BLaER1 treated with 17β-estradiol and CSF1 and Interleukin-3, amounts not matched to agents 10 nM and 100 nM (cell line): ENCODE data around the gene MTCP1.

Experiments
- H3K27ac ChIP-seq, 11 experiments: shearing (Covaris generic); formaldehyde crosslinking; 2 replicates each; pipeline ENCODE4 v1.8.1; 2022
- H3K27me3 ChIP-seq, 11 experiments: shearing (Covaris generic); formaldehyde crosslinking; 2 replicates each; pipeline ENCODE4 v1.8.1; 2022
- H3K36me3 ChIP-seq, 11 experiments: shearing (Covaris generic); formaldehyde crosslinking; 2 replicates each; pipeline ENCODE4 v1.8.1; 2022
- H3K4me1 ChIP-seq, 10 experiments: shearing (Covaris generic); formaldehyde crosslinking; 2 replicates each; pipeline ENCODE4 v1.8.1; 2022
- H3K4me2 ChIP-seq, 11 experiments: shearing (Covaris generic); formaldehyde crosslinking; 2 replicates each; pipeline ENCODE4 v1.8.1; 2022
- H3K4me3 ChIP-seq, 10 experiments: shearing (Covaris generic); formaldehyde crosslinking; 2 replicates each; pipeline ENCODE4 v1.8.1; 2022
- H3K9ac ChIP-seq, 11 experiments: shearing (Covaris generic); formaldehyde crosslinking; 2 replicates each; pipeline ENCODE4 v1.8.1; 2022
- H3K9me3 ChIP-seq, 11 experiments: shearing (Covaris generic); formaldehyde crosslinking; replicated peaks in 1 of 11; 2 replicates each; pipeline ENCODE4 v1.8.1; 2022
- H4K20me1 ChIP-seq, 11 experiments: shearing (Covaris generic); formaldehyde crosslinking; 2 replicates each; pipeline ENCODE4 v1.8.1; 2022
- Cebpa-rat ChIP-seq, 11 experiments: shearing (Covaris generic); IDR thresholded peaks; 2 replicates each; pipeline ENCODE4 v1.8.1; 2022

The MTCP1 gene

GRCh38 chrX:155086202-155086840 lies 15.4 kb upstream of the MTCP1 start:
- Histone ChIP-seq H3K27me3 (peaks cover 30 to 100% (median 93%) of the 10 kb centered on the region in 11 experiments; a peak in 21 of 22 replicates), H3K4me3 (no peak overlapping the region), H3K9ac (no peak overlapping the region), H3K36me3 (peaks cover 11 to 63% (median 34%) of the 10 kb centered on the region in 11 experiments; a peak in 21 of 22 replicates), H4K20me1 (peaks cover 0 to 4% (median 0%) of the 10 kb centered on the region in 11 experiments; a peak in 3 of 22 replicates), H3K4me1 (peaks cover 0 to 9% (median 0%) of the 10 kb centered on the region in 10 experiments; a peak in 1 of 20 replicates), H3K9me3 (no peaks in the 10 kb centered on the region), H3K4me2 (no peak overlapping the region), H3K27ac (no peak overlapping the region)
- TF ChIP-seq Cebpa-rat (IDR thresholded peaks at IDR 0.05) = no peak

GRCh38 chrX:155071694-155072280 lies 851 bp upstream of the MTCP1 start:
- Histone ChIP-seq H3K27me3 (peaks cover 44 to 92% (median 81%) of the 10 kb centered on the region in 11 experiments), H3K4me2 (peak overlapping the region; percentile 60 to 82 (median 74)), H3K4me1 (peaks cover 25 to 40% (median 28%) of the 10 kb centered on the region in 10 experiments), H3K9ac (peak overlapping the region; percentile 82 to 90 (median 85)), H3K36me3 (peaks cover 13 to 31% (median 17%) of the 10 kb centered on the region in 11 experiments; a peak in 18 of 22 replicates), H3K9me3 (peaks cover 0 to 3% (median 0%) of the 10 kb centered on the region in 11 experiments; a peak in 1 of 22 replicates), H4K20me1 (peaks cover 0 to 26% (median 4%) of the 10 kb centered on the region in 11 experiments; a peak in 8 of 22 replicates), H3K27ac (peak overlapping the region; percentile 73 to 87 (median 84)), H3K4me3 (peak overlapping the region; percentile 61 to 75 (median 72))
- no peak for TF ChIP-seq Cebpa-rat (IDR thresholded peaks at IDR 0.05)

GRCh38 chrX:155070663-155070974 lies 317 bp downstream of the MTCP1 start:
- Histone ChIP-seq H3K4me1 (peaks cover 25 to 40% (median 28%) of the 10 kb centered on the region in 10 experiments), H3K4me2 (peak overlapping the region; percentile 42 to 81 (median 70)), H4K20me1 (peaks cover 0 to 34% (median 6%) of the 10 kb centered on the region in 11 experiments; a peak in 9 of 22 replicates), H3K4me3 (peak overlapping the region; percentile 58 to 75 (median 72)), H3K27me3 (peaks cover 45 to 92% (median 81%) of the 10 kb centered on the region in 11 experiments), H3K9me3 (peaks cover 0 to 3% (median 0%) of the 10 kb centered on the region in 11 experiments; a peak in 1 of 22 replicates), H3K27ac (peak overlapping the region; percentile 71 to 91 (median 87)), H3K9ac (peak overlapping the region; percentile 79 to 91 (median 87)), H3K36me3 (peaks cover 1 to 20% (median 7%) of the 10 kb centered on the region in 11 experiments; a peak in 17 of 22 replicates)
- no peak for TF ChIP-seq Cebpa-rat (IDR thresholded peaks at IDR 0.05)

- Histone ChIP-seq H3K9me3 (peaks cover 0 to 3% (median 0%) of the 10 kb centered on the region in 11 experiments; a peak in 1 of 22 replicates), H3K4me2 (peak overlapping the region; percentile 42 to 81 (median 70)), H3K27ac (peak overlapping the region; percentile 71 to 91 (median 87); a peak in 20 of 22 replicates), H3K9ac (peak overlapping the region; percentile 79 to 91 (median 87)), H3K27me3 (peaks cover 45 to 92% (median 81%) of the 10 kb centered on the region in 11 experiments), H3K4me3 (peak overlapping the region; percentile 58 to 75 (median 72)), H4K20me1 (peaks cover 0 to 29% (median 6%) of the 10 kb centered on the region in 11 experiments; a peak in 10 of 22 replicates), H3K36me3 (peaks cover 0 to 15% (median 1%) of the 10 kb centered on the region in 11 experiments; a peak in 11 of 22 replicates), H3K4me1 (peaks cover 25 to 40% (median 28%) of the 10 kb centered on the region in 10 experiments)
- no peak for TF ChIP-seq Cebpa-rat (IDR thresholded peaks at IDR 0.05)
These were observed 898 bp downstream of the MTCP1 start for GRCh38 chrX:155070038-155070437.

GRCh38 chrX:155069414-155069813 lies 1.5 kb downstream of the MTCP1 start:
- no peak for TF ChIP-seq Cebpa-rat (IDR thresholded peaks at IDR 0.05)
- H3K4me1 ChIP-seq = peaks cover 25 to 40% (median 28%) of the 10 kb centered on the region in 10 experiments
- peak overlapping the region in 10 of 11 experiments; percentile 79 to 91 (median 88); a peak in 15 of 22 replicates for H3K9ac ChIP-seq
- peak overlapping the region in 9 of 10 experiments; percentile 59 to 75 (median 72); a peak in 16 of 20 replicates for H3K4me3 ChIP-seq
- peaks cover 48 to 92% (median 84%) of the 10 kb centered on the region in 11 experiments for H3K27me3 ChIP-seq
- peaks cover 0 to 3% (median 0%) of the 10 kb centered on the region in 11 experiments; a peak in 1 of 22 replicates for H3K9me3 ChIP-seq
- H3K4me2 ChIP-seq = peak overlapping the region; percentile 42 to 81 (median 70); a peak in 21 of 22 replicates
- H3K36me3 ChIP-seq = peaks cover 0 to 12% (median 0%) of the 10 kb centered on the region in 11 experiments; a peak in 8 of 22 replicates
- peaks cover 0 to 33% (median 6%) of the 10 kb centered on the region in 11 experiments; a peak in 10 of 22 replicates for H4K20me1 ChIP-seq
- H3K27ac ChIP-seq = no peak overlapping the region

- peaks cover 16 to 28% (median 20%) of the 10 kb centered on the region in 10 experiments for H3K4me1 ChIP-seq
- peaks cover 0 to 2% (median 0%) of the 10 kb centered on the region in 11 experiments; a peak in 2 of 22 replicates for H3K36me3 ChIP-seq
- H4K20me1 ChIP-seq = peaks cover 0 to 33% (median 6%) of the 10 kb centered on the region in 11 experiments; a peak in 10 of 22 replicates
- peaks cover 48 to 92% (median 84%) of the 10 kb centered on the region in 11 experiments for H3K27me3 ChIP-seq
- no peak overlapping the region for H3K27ac ChIP-seq
- peaks cover 0 to 3% (median 0%) of the 10 kb centered on the region in 11 experiments; a peak in 1 of 22 replicates for H3K9me3 ChIP-seq
- no peak overlapping the region for H3K9ac ChIP-seq
- H3K4me2 ChIP-seq = peak overlapping the region in 2 of 11 experiments; percentile 13 to 64; a peak in 3 of 22 replicates
- H3K4me3 ChIP-seq = no peak overlapping the region
- TF ChIP-seq Cebpa-rat (IDR thresholded peaks at IDR 0.05) = no peak
These were observed 2.8 kb downstream of the MTCP1 start for GRCh38 chrX:155068165-155068564.

GRCh38 chrX:155065035-155065734 lies 5.8 kb downstream of the MTCP1 start:
- Histone ChIP-seq H3K4me1 (peaks cover 6 to 20% (median 10%) of the 10 kb centered on the region in 10 experiments; a peak in 10 of 20 replicates), H3K9me3 (no peaks in the 10 kb centered on the region), H3K9ac (no peak overlapping the region), H3K27me3 (peaks cover 66 to 100% (median 99%) of the 10 kb centered on the region in 11 experiments), H3K4me3 (no peak overlapping the region), H3K4me2 (no peak overlapping the region), H3K36me3 (peaks cover 0 to 16% (median 8%) of the 10 kb centered on the region in 11 experiments; a peak in 10 of 22 replicates), H3K27ac (no peak overlapping the region), H4K20me1 (peaks cover 0 to 27% (median 6%) of the 10 kb centered on the region in 11 experiments; a peak in 10 of 22 replicates)
- no peak for TF ChIP-seq Cebpa-rat (IDR thresholded peaks at IDR 0.05)

GRCh38 chrX:155061760-155062159 lies 9.2 kb downstream of the MTCP1 start:
- H4K20me1 ChIP-seq = peaks cover 0 to 26% (median 3%) of the 10 kb centered on the region in 11 experiments; a peak in 10 of 22 replicates
- H3K9ac ChIP-seq = no peak overlapping the region
- peaks cover 0 to 3% (median 0%) of the 10 kb centered on the region in 11 experiments; a peak in 1 of 22 replicates for H3K9me3 ChIP-seq
- no peak overlapping the region for H3K4me2 ChIP-seq
- no peaks in the 10 kb centered on the region for H3K4me1 ChIP-seq
- peaks cover 81 to 100% (median 99%) of the 10 kb centered on the region in 11 experiments for H3K27me3 ChIP-seq
- H3K27ac ChIP-seq = no peak overlapping the region
- H3K4me3 ChIP-seq = no peak overlapping the region
- no peak for TF ChIP-seq Cebpa-rat (IDR thresholded peaks at IDR 0.05)
- peaks cover 0 to 24% (median 10%) of the 10 kb centered on the region in 11 experiments; a peak in 11 of 22 replicates for H3K36me3 ChIP-seq
